Measurements from ENCODE around the gene RNF169. TPM values are rescaled to one million over a fixed set of nuclear protein-coding genes. Genes with fewer than 3 reads are reported as not detected.

RNF169 gene
- total RNA-seq, 1 donor from 2014 or later = 23.5 TPM

DNA sequence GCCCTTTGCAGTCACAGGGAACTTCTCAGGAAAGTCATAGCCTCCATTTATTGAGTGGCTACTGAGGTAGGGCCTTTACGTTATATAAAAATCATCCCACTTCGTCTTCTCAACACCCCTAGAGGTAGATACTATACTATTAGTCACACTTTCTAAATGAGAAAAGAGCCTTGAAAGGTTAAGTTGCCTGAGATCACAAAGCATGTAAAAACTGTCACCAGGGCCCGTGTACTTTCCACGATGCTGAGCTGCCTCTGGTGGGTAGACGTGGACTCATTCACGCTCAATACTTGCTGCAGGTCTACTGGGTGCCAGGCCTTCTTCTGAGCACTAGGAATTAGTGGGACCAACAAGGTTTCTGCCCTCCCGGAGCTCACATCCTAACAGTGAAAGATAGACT lies 33.7 kb upstream of the RNF169 start:
- no peak for DNase-seq (ENCODE audit: low read depth, low spot score)
- Mint-ChIP-seq H3K4me3 (no peak overlapping the region), H3K4me1 (peaks cover 10% of the 10 kb centered on the region), H3K27me3 (ENCODE audit: low read depth) (no peaks in the 10 kb centered on the region), H3K36me3 (ENCODE audit: low read depth) (no peaks in the 10 kb centered on the region), H3K27ac (ENCODE audit: unreplicated experiment) (no peak overlapping the region), H3K9me3 (no peaks in the 10 kb centered on the region)
- TF ChIP-seq, protein P1, sequence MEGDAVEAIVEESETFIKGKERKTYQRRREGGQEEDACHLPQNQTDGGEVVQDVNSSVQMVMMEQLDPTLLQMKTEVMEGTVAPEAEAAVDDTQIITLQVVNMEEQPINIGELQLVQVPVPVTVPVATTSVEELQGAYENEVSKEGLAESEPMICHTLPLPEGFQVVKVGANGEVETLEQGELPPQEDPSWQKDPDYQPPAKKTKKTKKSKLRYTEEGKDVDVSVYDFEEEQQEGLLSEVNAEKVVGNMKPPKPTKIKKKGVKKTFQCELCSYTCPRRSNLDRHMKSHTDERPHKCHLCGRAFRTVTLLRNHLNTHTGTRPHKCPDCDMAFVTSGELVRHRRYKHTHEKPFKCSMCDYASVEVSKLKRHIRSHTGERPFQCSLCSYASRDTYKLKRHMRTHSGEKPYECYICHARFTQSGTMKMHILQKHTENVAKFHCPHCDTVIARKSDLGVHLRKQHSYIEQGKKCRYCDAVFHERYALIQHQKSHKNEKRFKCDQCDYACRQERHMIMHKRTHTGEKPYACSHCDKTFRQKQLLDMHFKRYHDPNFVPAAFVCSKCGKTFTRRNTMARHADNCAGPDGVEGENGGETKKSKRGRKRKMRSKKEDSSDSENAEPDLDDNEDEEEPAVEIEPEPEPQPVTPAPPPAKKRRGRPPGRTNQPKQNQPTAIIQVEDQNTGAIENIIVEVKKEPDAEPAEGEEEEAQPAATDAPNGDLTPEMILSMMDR (conservative IDR thresholded peaks at IDR 0.05) = no peak

DNA sequence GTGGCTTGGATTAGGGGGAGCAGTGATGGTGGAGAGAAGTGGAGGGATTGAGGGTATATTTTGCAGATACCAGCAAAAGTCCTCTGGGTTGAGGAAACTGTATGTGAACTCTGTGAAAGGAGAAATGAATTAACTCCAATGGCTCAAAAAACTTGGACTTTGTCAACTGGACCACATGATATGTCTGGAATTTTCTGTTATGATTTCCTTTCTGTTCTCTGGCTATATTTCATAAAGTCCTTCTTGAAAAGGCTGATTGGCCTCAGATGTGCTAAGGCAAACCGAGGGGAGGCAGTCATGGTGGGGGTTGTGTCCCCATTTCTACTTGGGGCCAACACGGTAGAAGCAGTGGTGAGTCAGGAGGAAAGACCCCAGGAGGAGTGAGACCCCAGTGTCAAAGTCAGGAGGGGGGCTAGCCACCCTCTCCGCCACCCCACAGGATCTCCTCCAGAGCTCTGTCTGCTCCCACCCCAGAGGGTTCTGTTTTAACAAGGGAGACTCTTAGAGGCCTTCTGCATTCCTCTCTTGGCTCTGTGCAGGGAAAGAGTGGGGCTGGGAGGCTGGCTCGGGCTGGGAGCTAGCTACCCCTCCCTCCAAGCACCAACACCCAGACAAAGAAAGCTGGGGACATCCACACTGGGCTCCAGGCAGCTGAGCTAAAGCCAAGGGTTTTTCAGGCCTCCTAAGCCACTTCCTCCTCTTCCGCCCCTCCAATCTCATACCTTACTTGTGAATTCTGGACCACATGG lies 31.3 kb upstream of the RNF169 start:
- Mint-ChIP-seq H3K36me3 (ENCODE audit: low read depth) (no peaks in the 10 kb centered on the region), H3K27me3 (ENCODE audit: low read depth) (no peaks in the 10 kb centered on the region), H3K4me1 (peaks cover 13% of the 10 kb centered on the region), H3K4me3 (no peak overlapping the region), H3K27ac (ENCODE audit: unreplicated experiment) (no peak overlapping the region), H3K9me3 (no peaks in the 10 kb centered on the region)
- DNase-seq (ENCODE audit: low read depth, low spot score) = no peak
- TF ChIP-seq, protein P1 (conservative IDR thresholded peaks at IDR 0.05) = no peak

DNA sequence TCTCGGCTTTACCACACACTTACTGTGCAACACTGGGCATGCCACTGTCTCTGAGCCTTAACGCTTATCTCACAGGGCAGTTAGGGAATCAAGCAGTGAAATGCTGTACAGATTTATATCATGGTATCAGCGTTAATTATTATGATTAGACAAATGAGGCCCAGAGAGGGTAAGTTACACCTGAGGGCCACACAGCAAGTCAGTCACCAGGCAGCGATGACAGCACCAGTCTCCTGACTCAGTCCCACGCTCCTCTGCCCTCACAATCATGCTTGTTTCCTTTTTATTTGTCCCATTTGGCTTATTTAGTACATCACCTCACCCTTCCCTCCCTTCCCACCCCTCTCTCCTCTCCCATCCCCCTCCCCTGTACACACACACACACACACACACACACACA lies 29.6 kb upstream of the RNF169 start:
- Mint-ChIP-seq H3K27ac (ENCODE audit: unreplicated experiment) (no peak overlapping the region), H3K4me3 (no peak overlapping the region), H3K36me3 (ENCODE audit: low read depth) (no peaks in the 10 kb centered on the region), H3K27me3 (ENCODE audit: low read depth) (peaks cover 11% of the 10 kb centered on the region), H3K4me1 (peaks cover 13% of the 10 kb centered on the region), H3K9me3 (no peaks in the 10 kb centered on the region)
- DNase-seq (ENCODE audit: low read depth, low spot score) = no peak
- TF ChIP-seq, protein P1 (conservative IDR thresholded peaks at IDR 0.05) = no peak

DNA sequence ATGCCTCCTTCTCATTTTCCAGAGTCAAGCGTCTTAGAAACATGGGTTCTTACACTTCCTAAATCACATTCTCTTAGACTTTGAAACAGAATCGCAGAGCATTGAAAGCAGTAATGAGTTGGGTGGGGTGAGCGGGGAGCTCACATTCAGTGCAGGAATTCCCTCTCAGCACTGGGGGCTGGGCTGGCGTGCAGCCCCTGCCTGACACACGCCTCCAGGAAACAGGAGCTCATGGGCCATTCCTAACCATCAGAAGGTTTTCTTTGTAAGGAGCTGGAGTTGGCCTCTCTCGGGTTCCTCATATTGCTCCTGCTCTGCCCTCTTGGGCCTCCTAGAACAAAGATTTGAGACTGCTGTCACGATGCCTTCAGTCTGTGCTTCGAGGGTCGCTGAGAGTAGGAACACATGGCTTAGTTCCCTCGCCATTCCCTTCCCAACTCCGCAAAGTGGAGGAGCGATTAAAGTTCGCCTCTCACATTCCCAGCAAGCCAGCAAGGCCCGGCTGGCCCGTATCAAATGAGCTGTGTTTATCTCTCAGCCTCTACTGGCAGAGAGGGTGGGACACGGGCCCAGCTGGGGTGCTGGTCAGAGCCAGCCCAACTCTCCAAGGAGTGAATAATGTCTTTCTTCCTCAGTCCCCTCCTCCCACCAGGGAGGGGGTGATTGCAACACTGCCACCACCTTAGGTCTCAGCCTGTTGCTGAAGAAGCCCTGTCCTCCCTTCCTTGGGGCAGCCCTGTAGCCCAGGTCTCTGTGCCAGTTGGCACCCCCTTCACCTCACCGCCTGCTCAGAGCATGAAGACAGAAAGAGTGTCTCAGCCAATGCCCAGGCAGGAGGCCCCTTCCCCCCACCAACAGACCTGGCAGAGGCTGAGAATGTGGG lies 27.8 kb upstream of the RNF169 start:
- Mint-ChIP-seq H3K27ac (ENCODE audit: unreplicated experiment) (peak overlapping the region; percentile 82), H3K36me3 (ENCODE audit: low read depth) (no peaks in the 10 kb centered on the region), H3K4me3 (no peak overlapping the region), H3K27me3 (ENCODE audit: low read depth) (peaks cover 22% of the 10 kb centered on the region), H3K9me3 (no peaks in the 10 kb centered on the region), H3K4me1 (peaks cover 13% of the 10 kb centered on the region)
- DNase-seq (ENCODE audit: low read depth, low spot score) = no peak
- TF ChIP-seq, protein P1 (conservative IDR thresholded peaks at IDR 0.05) = no peak

DNA sequence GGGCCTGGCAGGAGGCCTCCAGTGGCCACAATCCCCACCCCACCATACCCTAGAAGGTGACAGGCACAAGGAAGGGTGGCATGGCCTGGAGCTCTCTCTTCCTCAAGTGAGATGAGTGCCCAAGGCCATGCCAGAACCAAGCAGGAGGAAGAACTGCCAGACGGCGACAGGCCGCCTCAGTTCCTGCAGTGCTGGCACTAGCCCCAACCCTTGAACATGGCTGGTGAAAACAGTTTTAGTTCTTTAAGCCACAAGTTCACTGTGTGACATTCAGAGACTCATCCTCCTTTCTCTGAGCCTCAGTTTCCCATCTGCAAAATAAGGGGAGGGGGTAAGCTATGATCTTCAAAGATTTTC lies 27.2 kb upstream of the RNF169 start:
- no peak for DNase-seq (ENCODE audit: low read depth, low spot score)
- TF ChIP-seq, protein P1 (conservative IDR thresholded peaks at IDR 0.05) = no peak
- Mint-ChIP-seq H3K9me3 (no peaks in the 10 kb centered on the region), H3K27me3 (ENCODE audit: low read depth) (peaks cover 28% of the 10 kb centered on the region), H3K4me3 (no peak overlapping the region), H3K36me3 (ENCODE audit: low read depth) (no peaks in the 10 kb centered on the region), H3K4me1 (peaks cover 13% of the 10 kb centered on the region), H3K27ac (ENCODE audit: unreplicated experiment) (no peak overlapping the region)

All from neural crest cell (in vitro differentiated cells).